Effector memory CD4-positive, alpha-beta T cell (primary cell): ENCODE data around the gene ATXN2L.
A peak's percentile ranks its signal among the peaks of the same experiment; 100 is the strongest.
"Not testable (repeated sequence)": the region's sequence is repeated elsewhere in the genome, so short reads cannot be mapped to it uniquely, and the experiment has no call there.

Experiments used
- DNase-seq, 3 donors: peaks; one replicate each; pipeline ENCODE4 v3.0.0-alpha.2; 2020
- H3K27ac ChIP-seq: 2 replicates; pipeline ENCODE4 v1.7.0; 2013; ENCODE audit warnings: mild to moderate bottlenecking, low read length, moderate library complexity; ENCODE audit not compliant: insufficient read depth, poor library complexity, severe bottlenecking
- H3K27me3 ChIP-seq: replicated peaks from 2 replicates; pipeline ENCODE4 v1.7.0; 2013; ENCODE audit warnings: mild to moderate bottlenecking, low read length; ENCODE audit not compliant: insufficient read depth, control insufficient read depth, poor library complexity, severe bottlenecking
- H3K36me3 ChIP-seq: 2 replicates; pipeline ENCODE4 v1.7.0; 2013; ENCODE audit warnings: mild to moderate bottlenecking, low read length, moderate library complexity; ENCODE audit not compliant: control insufficient read depth, insufficient read depth
- H3K4me1 ChIP-seq: 2 replicates; pipeline ENCODE4 v1.7.0; 2013; ENCODE audit warnings: low read length, mild to moderate bottlenecking; ENCODE audit not compliant: control insufficient read depth, insufficient read depth, poor library complexity, severe bottlenecking
- H3K4me3 ChIP-seq: 2 replicates; pipeline ENCODE4 v1.7.0; 2013; ENCODE audit warnings: low read length, low read depth, mild to moderate bottlenecking; ENCODE audit not compliant: insufficient read depth, poor library complexity, severe bottlenecking
- H3K9me3 ChIP-seq: 2 replicates; pipeline ENCODE4 v1.7.0; 2013; ENCODE audit warnings: mild to moderate bottlenecking, low read length, moderate library complexity; ENCODE audit not compliant: control insufficient read depth

The ATXN2L gene

GRCh38 chr16:28878083-28878926 lies 55.5 kb downstream of the ATXN2L start, which contains the start of gene ATP2A1:
ATP2A1 (plus strand) TSS chr16:28878488; CDS start chr16:28878672, 184 bp downstream.
- peaks cover 12% of the 10 kb centered on the region for H3K4me1 ChIP-seq
- no peak within 1 kb of the TSS for H3K27ac ChIP-seq
- H3K36me3 ChIP-seq = peaks cover under 1% of the 10 kb centered on the region
- no peak for DNase-seq
- no peaks in the 10 kb centered on the region for H3K9me3 ChIP-seq
- H3K27me3 ChIP-seq = no peaks in the 10 kb centered on the region
- H3K4me3 ChIP-seq = peak within 1 kb of the TSS; percentile 81

- Histone ChIP-seq H3K27me3 (no peaks in the 10 kb centered on the region), H3K9me3 (no peaks in the 10 kb centered on the region), H3K4me3 (peak overlapping the region; percentile 81), H3K27ac (peak overlapping the region; percentile 38), H3K36me3 (no peaks in the 10 kb centered on the region), H3K4me1 (peaks cover 12% of the 10 kb centered on the region)
- no peak for DNase-seq
Measured at GRCh38 chr16:28879261-28879840, 56.6 kb downstream of the ATXN2L start.

GRCh38 chr16:28879841-28880588 lies 57.2 kb downstream of the ATXN2L start:
- H3K27ac ChIP-seq = peak overlapping the region; percentile 38
- peaks cover 12% of the 10 kb centered on the region for H3K4me1 ChIP-seq
- no peaks in the 10 kb centered on the region for H3K27me3 ChIP-seq

GRCh38 chr16:28880589-28880915 lies 57.8 kb downstream of the ATXN2L start:
- DNase-seq = no peak
- no peaks in the 10 kb centered on the region for H3K27me3 ChIP-seq
- no peaks in the 10 kb centered on the region for H3K36me3 ChIP-seq
- no peak overlapping the region for H3K27ac ChIP-seq
- peak overlapping the region; percentile 81 for H3K4me3 ChIP-seq
- peaks cover 12% of the 10 kb centered on the region for H3K4me1 ChIP-seq
- H3K9me3 ChIP-seq = no peaks in the 10 kb centered on the region

More at GRCh38 chr16:28879841-28880588, 57.2 kb downstream of the ATXN2L start:
- no peaks in the 10 kb centered on the region for H3K36me3 ChIP-seq
- H3K4me3 ChIP-seq = peak overlapping the region; percentile 81
- no peaks in the 10 kb centered on the region for H3K9me3 ChIP-seq
- peak; percentile 77 to 85 (median 84) for DNase-seq

- DNase-seq = no peak
- H3K4me1 ChIP-seq = peaks cover 12% of the 10 kb centered on the region
- no peaks in the 10 kb centered on the region for H3K36me3 ChIP-seq
- no peaks in the 10 kb centered on the region for H3K27me3 ChIP-seq
- no peaks in the 10 kb centered on the region for H3K9me3 ChIP-seq
- no peak overlapping the region for H3K4me3 ChIP-seq
- H3K27ac ChIP-seq = no peak overlapping the region
Measured at GRCh38 chr16:28880955-28881354, 58.2 kb downstream of the ATXN2L start.

- H3K4me3 ChIP-seq, H3K27me3 ChIP-seq, H3K36me3 ChIP-seq, DNase-seq, H3K27ac ChIP-seq, H3K9me3 ChIP-seq: not testable (repeated sequence)
- peaks cover 12% of the 10 kb centered on the region for H3K4me1 ChIP-seq
Measured at GRCh38 chr16:28881565-28881964, 58.8 kb downstream of the ATXN2L start.

- H3K4me1 ChIP-seq = peaks cover 12% of the 10 kb centered on the region
- H3K4me3 ChIP-seq = no peak overlapping the region
- H3K9me3 ChIP-seq = no peaks in the 10 kb centered on the region
- no peak overlapping the region for H3K27ac ChIP-seq
- no peak for DNase-seq
- no peaks in the 10 kb centered on the region for H3K36me3 ChIP-seq
- no peaks in the 10 kb centered on the region for H3K27me3 ChIP-seq
Measured at GRCh38 chr16:28882551-28883160, 59.9 kb downstream of the ATXN2L start.

GRCh38 chr16:28883221-28883996 lies 60.6 kb downstream of the ATXN2L start:
- Histone ChIP-seq H3K4me1 (peaks cover 12% of the 10 kb centered on the region), H3K27me3 (no peaks in the 10 kb centered on the region), H3K27ac (no peak overlapping the region), H3K9me3 (no peaks in the 10 kb centered on the region), H3K36me3 (no peaks in the 10 kb centered on the region), H3K4me3 (no peak overlapping the region)
- no peak for DNase-seq

- no peak overlapping the region for H3K27ac ChIP-seq
- no peaks in the 10 kb centered on the region for H3K9me3 ChIP-seq
- H3K36me3 ChIP-seq = no peaks in the 10 kb centered on the region
- H3K4me3 ChIP-seq = no peak overlapping the region
- peaks cover 10% of the 10 kb centered on the region for H3K4me1 ChIP-seq
- no peak for DNase-seq
- H3K27me3 ChIP-seq = no peaks in the 10 kb centered on the region
Measured at GRCh38 chr16:28884045-28884444, 61.2 kb downstream of the ATXN2L start.
